IPS-11a (cell line): ENCODE measurements around the gene GOLGA1.
A peak's percentile ranks its signal among the peaks of the same experiment; 100 is the strongest.
"Not testable (repeated sequence)": the region's sequence is repeated elsewhere in the genome, so short reads cannot be mapped to it uniquely, and the experiment has no call there.

ENCODE experiments used
- H3K4me3 ChIP-seq: one replicate; pipeline ENCODE4 v1.5.1; 2013; ENCODE audit warnings: low read depth, low read length, control low read depth

Gene GOLGA1

GRCh38 chr9:124940894-124941678, at the start of gene GOLGA1:
Gene GOLGA1, minus strand, starts transcription at chr9:124941083. Its CDS starts 2,372 bp downstream, at chr9:124938711.
- H3K4me3 ChIP-seq = peak within 1 kb of the TSS; percentile 94

GRCh38 chr9:124983698-124984097, 42.8 kb upstream of the GOLGA1 start:
- H3K4me3 ChIP-seq = no peak overlapping the region

- H3K4me3 ChIP-seq = no peak overlapping the region
Measured at GRCh38 chr9:124980431-124980830, 39.5 kb upstream of the GOLGA1 start.

- H3K4me3 ChIP-seq = no peak overlapping the region
Measured at GRCh38 chr9:124975131-124975530, 34.2 kb upstream of the GOLGA1 start.

GRCh38 chr9:124973807-124974206, 32.9 kb upstream of the GOLGA1 start:
- no peak overlapping the region for H3K4me3 ChIP-seq

GRCh38 chr9:124972241-124972770, 31.4 kb upstream of the GOLGA1 start:
- no peak overlapping the region for H3K4me3 ChIP-seq

- no peak overlapping the region for H3K4me3 ChIP-seq
Measured at GRCh38 chr9:124969401-124969800, 28.5 kb upstream of the GOLGA1 start.

- H3K4me3 ChIP-seq = no peak overlapping the region
Measured at GRCh38 chr9:124968238-124968637, 27.4 kb upstream of the GOLGA1 start.

GRCh38 chr9:124965775-124966568, 25.1 kb upstream of the GOLGA1 start:
- H3K4me3 ChIP-seq = not testable (repeated sequence)

GRCh38 chr9:124964604-124965003, 23.7 kb upstream of the GOLGA1 start:
- H3K4me3 ChIP-seq = no peak overlapping the region

- H3K4me3 ChIP-seq = no peak overlapping the region
Measured at GRCh38 chr9:124964056-124964455, 23.2 kb upstream of the GOLGA1 start.

- H3K4me3 ChIP-seq = no peak overlapping the region
Measured at GRCh38 chr9:124960409-124960752, 19.5 kb upstream of the GOLGA1 start.

- H3K4me3 ChIP-seq = not testable (repeated sequence)
Measured at GRCh38 chr9:124959671-124960408, 19.0 kb upstream of the GOLGA1 start.

GRCh38 chr9:124954255-124954654, 13.4 kb upstream of the GOLGA1 start:
- H3K4me3 ChIP-seq = no peak overlapping the region

GRCh38 chr9:124950050-124950718, 9.3 kb upstream of the GOLGA1 start:
- H3K4me3 ChIP-seq = no peak overlapping the region

- H3K4me3 ChIP-seq = no peak overlapping the region
Measured at GRCh38 chr9:124949387-124949786, 8.5 kb upstream of the GOLGA1 start.

- no peak overlapping the region for H3K4me3 ChIP-seq
Measured at GRCh38 chr9:124947727-124948391, 7.0 kb upstream of the GOLGA1 start.

GRCh38 chr9:124946167-124946566, 5.3 kb upstream of the GOLGA1 start:
- no peak overlapping the region for H3K4me3 ChIP-seq

- peak overlapping the region; percentile 94 for H3K4me3 ChIP-seq
Measured at GRCh38 chr9:124941679-124942561, 1.0 kb upstream of the GOLGA1 start.
